Anterior cingulate cortex (tissue), 58 donors: ENCODE results near the gene FAM76B.
"Not testable (repeated sequence)": the region's sequence is repeated elsewhere in the genome, so short reads cannot be mapped to it uniquely, and the experiment has no call there.

Experiments used
- DNase-seq, 58 donors: peaks; one replicate each; lab custom pipeline; 2025; lab: John Stamatoyannopoulos, UW

FAM76B gene

GRCh38 chr11:95789506-95790122 is at the start of gene FAM76B:
Gene FAM76B, minus strand, starts transcription at chr11:95789782. Its CDS starts 304 bp downstream, at chr11:95789478.
- DNase-seq = peak; percentile 84 to 99 (median 97)

- DNase-seq = peak in 42 of 58 donors; percentile 1 to 79 (median 16)
Observed at GRCh38 chr11:95835768-95836488, 46.3 kb upstream of the FAM76B start.

- DNase-seq = no peak
Observed at GRCh38 chr11:95835351-95835750, 45.8 kb upstream of the FAM76B start.

GRCh38 chr11:95833378-95833777 is 43.8 kb upstream of the FAM76B start:
- DNase-seq = no peak

- DNase-seq = no peak
Observed at GRCh38 chr11:95832763-95833162, 43.2 kb upstream of the FAM76B start.

- no peak for DNase-seq
Observed at GRCh38 chr11:95831198-95831883, 41.8 kb upstream of the FAM76B start.

- no peak for DNase-seq
Observed at GRCh38 chr11:95829580-95830259, 40.1 kb upstream of the FAM76B start.

GRCh38 chr11:95827696-95828095 is 38.1 kb upstream of the FAM76B start:
- no peak for DNase-seq

GRCh38 chr11:95821640-95822039 is 32.1 kb upstream of the FAM76B start:
- no peak for DNase-seq

- no peak for DNase-seq
Observed at GRCh38 chr11:95816037-95816436, 26.5 kb upstream of the FAM76B start.

- not testable (repeated sequence) for DNase-seq
Observed at GRCh38 chr11:95811052-95811451, 21.5 kb upstream of the FAM76B start.

GRCh38 chr11:95806464-95806863 is 16.9 kb upstream of the FAM76B start:
- not testable (repeated sequence) for DNase-seq

GRCh38 chr11:95805869-95806268 is 16.3 kb upstream of the FAM76B start:
- DNase-seq = no peak

- no peak for DNase-seq
Observed at GRCh38 chr11:95803973-95804372, 14.4 kb upstream of the FAM76B start.

- DNase-seq = no peak
Observed at GRCh38 chr11:95802806-95803205, 13.2 kb upstream of the FAM76B start.

- DNase-seq = no peak
Observed at GRCh38 chr11:95800438-95800837, 10.9 kb upstream of the FAM76B start.

- no peak for DNase-seq
Observed at GRCh38 chr11:95799546-95799945, 10.0 kb upstream of the FAM76B start.

- no peak for DNase-seq
Observed at GRCh38 chr11:95796501-95796900, 6.9 kb upstream of the FAM76B start.

- no peak for DNase-seq
Observed at GRCh38 chr11:95795627-95796295, 6.2 kb upstream of the FAM76B start.

GRCh38 chr11:95794086-95794485 is 4.5 kb upstream of the FAM76B start:
- DNase-seq = no peak
